ENCODE measurements around the gene GNL3. TPM values are rescaled to one million over a fixed set of nuclear protein-coding genes. Genes with fewer than 3 reads are reported as not detected.

GNL3 gene
- total and polyA plus RNA-seq, 2 of the 8 experiments (the other 6 are each of a cell fraction or from before 2014, with no cell fraction given), result 45.5 to 184 TPM

- Histone ChIP-seq H3K9ac (replicated peaks in 1 of 4; ENCODE audit: extremely low read depth in 1 of 4, low read depth in 3 of 4, low read length in 3 of 4) (no peak overlapping the region), H3K4me2 (ENCODE audit: insufficient read depth in 1 of 2, low read depth in 2 of 2, low read length in 2 of 2) (no peak overlapping the region), H4K8ac (ENCODE audit: extremely low read depth, insufficient read depth, low read length) (no peak overlapping the region), H3K23me2 (ENCODE audit: low read depth, low read length) (no peaks in the 10 kb centered on the region), H3K56ac (replicated peaks; ENCODE audit: insufficient read length, low read depth, low read length) (no peak overlapping the region), H3K79me1 (ENCODE audit: low read depth, low read length) (no peaks in the 10 kb centered on the region; the same call in 1 of the 2 replicates), H2AK5ac (ENCODE audit: low read depth, low read length) (no peak overlapping the region), H3K9me3 (ENCODE audit: insufficient read depth in 2 of 2, low read depth in 1 of 2, low read length in 1 of 2) (no peaks in the 10 kb centered on the region), H2BK15ac (ENCODE audit: low read length) (no peak overlapping the region), H2BK5ac (ENCODE audit: low read depth, low read length) (no peak overlapping the region), H3K27ac (ENCODE audit: low read depth, low read length) (no peak overlapping the region), H3K4me3 (ENCODE audit: extremely low read depth in 1 of 4, insufficient read depth in 2 of 4, low read depth in 3 of 4, low read length in 4 of 4) (no peak overlapping the region), H2BK20ac (ENCODE audit: low read length) (no peak overlapping the region), H3K18ac (ENCODE audit: extremely low read depth, low read length) (no peak overlapping the region), H4K5ac (ENCODE audit: insufficient read length, low read depth, low read length) (no peak overlapping the region), H3K36me3 (ENCODE audit: control insufficient read depth in 2 of 4, insufficient read depth in 4 of 4, low read length in 3 of 4) (peaks cover 12 to 34% (median 18%) of the 10 kb centered on the region in 4 experiments), H4K91ac (replicated peaks; ENCODE audit: insufficient read length, low read length) (no peak overlapping the region), H3K4ac (replicated peaks; ENCODE audit: insufficient read length, low read depth, low read length) (no peak overlapping the region), H2BK120ac (replicated peaks; ENCODE audit: low read depth, low read length) (no peak overlapping the region), H4K20me1 (replicated peaks in 1 of 2; ENCODE audit: control insufficient read depth in 1 of 2, insufficient read depth in 2 of 2, low read length in 2 of 2) (peaks cover 0 to 2% of the 10 kb centered on the region in 2 experiments), H3K23ac (ENCODE audit: insufficient read length) (no peak overlapping the region), H2BK12ac (ENCODE audit: low read depth, low read length) (no peak overlapping the region), H3K14ac (ENCODE audit: insufficient read length) (no peak overlapping the region), H3K4me1 (replicated peaks in 1 of 4; ENCODE audit: control insufficient read depth in 3 of 4, insufficient read depth in 4 of 4, low read length in 3 of 4) (no peaks in the 10 kb centered on the region), H3K27me3 (replicated peaks in 1 of 4; ENCODE audit: control insufficient read depth in 3 of 4, extremely low read depth in 1 of 4, insufficient read depth in 3 of 4, low read length in 3 of 4) (no peaks in the 10 kb centered on the region), H2AFZ (ENCODE audit: low read length) (no peak overlapping the region), H3K79me2 (ENCODE audit: control insufficient read depth in 1 of 2, insufficient read depth in 2 of 2, low read length in 2 of 2) (no peaks in the 10 kb centered on the region)
- no peak for FAIRE-seq
- TF ChIP-seq SP2 (IDR thresholded peaks at IDR 0.05; ENCODE audit: low read length) (no peak), CTBP2 (IDR thresholded peaks at IDR 0.05; ENCODE audit: borderline replicate concordance, insufficient read depth, insufficient read length, low read length) (no peak), SIX5 (IDR thresholded peaks at IDR 0.05; ENCODE audit: low read depth, low read length) (no peak), FOSL1 (IDR thresholded peaks at IDR 0.05; ENCODE audit: insufficient read depth, low read depth, low read length) (no peak), KDM5A (IDR thresholded peaks at IDR 0.05; ENCODE audit: low read length) (no peak)
- ChIA-PET CTCF (ENCODE audit: partially characterized antibody) (no interaction called here), POLR2A (ENCODE audit: partially characterized antibody) (no interaction called here)
- DNase-seq (ENCODE audit: low read depth in 1 of 2, low spot score in 2 of 2), result no peak
- 80% methylated on average over 3 of the region's 3 CpGs; no CpG with 5 or more reads in 1 of the 2 experiments for WGBS, 2 experiments (ENCODE audit: extremely low coverage in 1 of 2, insufficient coverage in 1 of 2, insufficient read length in 1 of 2, insufficient replicate concordance in 2 of 2, low coverage in 1 of 2, low lambda C conversion rate in 2 of 2, missing lambda C conversion rate in 1 of 2)
Observed at GRCh38 chr3:52663098-52663497, 22.7 kb upstream of the GNL3 start.

Measured in H1 (cell line).